ENCODE measurements around the gene RELA.
A peak's percentile ranks its signal among the peaks of the same experiment; 100 is the strongest.

RELA gene

GRCh38 chr11:65611028-65611757 lies 51.5 kb downstream of the RELA start:
- no peak for DNase-seq

GRCh38 chr11:65610404-65610803 lies 52.3 kb downstream of the RELA start:
- DNase-seq: no peak

- DNase-seq: no peak
These were observed 53.1 kb downstream of the RELA start for GRCh38 chr11:65609665-65610064.

- DNase-seq: no peak
These were observed 53.5 kb downstream of the RELA start for GRCh38 chr11:65609229-65609628.

- no peak for DNase-seq
These were observed 54.9 kb downstream of the RELA start for GRCh38 chr11:65607614-65608426.

GRCh38 chr11:65606876-65607613 lies 55.7 kb downstream of the RELA start:
- peak; percentile 96 for DNase-seq

- DNase-seq: no peak
These were observed 58.5 kb downstream of the RELA start for GRCh38 chr11:65604258-65604657.

Data from NCI-H2029 (cell line).